GM12892 (cell line): ENCODE results near the gene DDX1. TPM values are rescaled to one million over a fixed set of nuclear protein-coding genes. Genes with fewer than 3 reads are reported as not detected.
"Not testable (repeated sequence)": the region's sequence is repeated elsewhere in the genome, so short reads cannot be mapped to it uniquely, and the experiment has no call there.

Experiments used
- DNase-seq: peaks from one replicate; pipeline ENCODE4 v3.0.0; 2011; ENCODE audit not compliant: insufficient read length
- FAIRE-seq: peaks from 2 replicates; lab custom pipeline; 2011; peaks lifted over from hg19 to GRCh38; lab: Jason Lieb, UNC
- POLR2A ChIP-seq: IDR thresholded peaks from 2 replicates; pipeline ENCODE4 v1.6.1; 2011; ENCODE audit warnings: low read depth, low read length, control low read depth
- POLR2AphosphoS5 ChIP-seq: IDR thresholded peaks from 2 replicates; pipeline ENCODE4 v1.6.1; 2011; ENCODE audit warnings: low read depth, low read length, control low read depth
- TAF1 ChIP-seq: IDR thresholded peaks from 2 replicates; pipeline ENCODE4 v1.6.1; 2011; ENCODE audit warnings: low read depth, mild to moderate bottlenecking, control low read depth, low read length, borderline replicate concordance
- polyA plus RNA-seq: library from polyadenylated mRNA; unstranded; fragments of >200 nt; gene quantifications from one replicate; pipeline ENCODE4 v1.2.1, GENCODE V29; 2012; ENCODE audit warnings: missing spikeins, inconsistent platforms; ENCODE audit not compliant: missing spikeins

DDX1 gene
- 81.9 TPM for polyA plus RNA-seq

DNA sequence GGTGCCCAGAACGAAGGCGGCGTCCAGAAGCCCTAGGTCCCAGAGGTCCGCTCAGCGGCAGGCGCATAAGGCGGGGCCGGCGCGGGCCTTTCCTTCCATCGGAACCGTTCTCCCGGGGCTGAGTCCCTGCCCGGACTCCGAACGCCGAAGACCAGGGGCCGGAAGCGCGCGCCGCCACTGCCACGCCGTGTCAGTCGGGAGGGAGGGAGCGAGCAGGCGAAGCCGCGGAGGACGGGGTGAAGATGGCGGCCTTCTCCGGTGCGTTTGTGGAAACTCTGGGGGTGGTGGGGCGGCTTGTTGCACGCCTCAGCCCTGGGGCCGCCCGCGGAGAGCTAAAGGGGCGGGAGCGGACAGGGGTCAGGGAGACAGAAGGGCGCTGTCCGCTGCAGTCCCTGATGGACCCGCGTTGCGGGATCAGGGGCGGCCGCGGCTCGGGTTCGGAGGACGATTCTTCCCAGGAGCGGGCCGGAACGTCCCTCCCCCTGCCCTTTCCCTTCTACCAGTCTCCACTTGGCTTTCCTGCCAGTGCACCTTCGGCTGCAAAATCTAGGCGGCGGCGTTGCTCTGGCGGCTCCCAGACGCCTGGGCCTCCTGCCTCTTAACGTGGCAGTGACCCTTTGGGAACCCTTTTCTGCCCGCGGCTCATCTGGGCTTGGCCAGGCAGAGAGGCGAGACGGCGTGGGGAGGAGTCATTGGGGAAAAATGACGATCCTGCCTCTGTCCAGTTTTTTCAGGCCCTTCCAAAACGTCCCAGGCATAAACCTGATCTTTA, at the start of gene DDX1:
Gene DDX1, plus strand, starts transcription at position 177 of the 772 bp plus-strand sequence. Its CDS starts 66 bp downstream, at position 243.
- peak; percentile 84 for FAIRE-seq

GRCh38 chr2:15542269-15542668, 49.4 kb upstream of the DDX1 start:
- not testable (repeated sequence) for DNase-seq, FAIRE-seq

More for the DNA sequence above, at the start of gene DDX1:
- DNase-seq, result peak; percentile 82
- TF ChIP-seq TAF1 (peak; percentile 97), POLR2AphosphoS5 (peak; percentile 91), POLR2A (peak; percentile 96)

GRCh38 chr2:15543053-15543452, 48.6 kb upstream of the DDX1 start:
- no peak for DNase-seq
- no peak for FAIRE-seq
- TF ChIP-seq POLR2A (no peak), TAF1 (no peak), POLR2AphosphoS5 (no peak)

DNA sequence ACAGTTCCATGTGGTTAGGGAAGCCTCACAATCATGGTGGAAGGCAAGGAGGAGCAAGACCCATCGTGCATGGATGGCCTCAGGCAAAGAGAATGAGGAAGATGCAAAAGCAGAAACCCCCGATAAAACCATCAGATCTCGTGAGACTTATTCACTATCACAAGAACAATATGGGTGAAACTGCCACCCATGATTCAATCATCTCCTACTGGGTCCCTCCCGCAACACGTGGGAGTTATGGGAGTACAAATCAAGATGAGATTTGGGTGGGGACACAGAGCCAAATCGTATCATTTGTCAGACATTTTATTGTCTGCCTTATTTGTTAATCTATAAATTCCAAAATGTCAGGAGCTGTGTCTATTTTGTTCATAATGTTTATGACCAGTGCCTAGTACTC, 48.1 kb upstream of the DDX1 start:
- FAIRE-seq, result peak; percentile 9
- no peak for DNase-seq
- TF ChIP-seq POLR2AphosphoS5 (no peak), TAF1 (no peak), POLR2A (no peak)

DNA sequence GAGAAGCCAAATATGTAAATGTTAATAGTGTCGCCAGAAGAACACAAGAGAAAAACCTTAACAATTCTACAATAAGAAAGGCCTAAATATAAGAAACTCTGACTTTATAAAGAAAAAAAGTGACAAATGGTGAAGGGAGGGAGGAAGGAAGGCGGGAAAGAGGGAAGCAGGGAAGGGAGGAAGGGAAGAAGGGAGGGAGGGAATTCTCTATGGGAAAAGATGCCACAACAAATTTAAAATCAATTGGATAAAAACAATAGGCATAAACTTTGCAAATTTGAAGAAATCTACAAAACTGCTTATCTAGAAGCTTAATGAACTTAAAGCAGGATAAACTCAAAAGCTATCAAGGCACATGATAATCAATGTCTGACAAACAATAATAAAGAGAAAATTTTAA, 47.4 kb upstream of the DDX1 start:
- DNase-seq, result no peak
- TF ChIP-seq TAF1, result no peak
- TF ChIP-seq POLR2AphosphoS5, result no peak
- TF ChIP-seq POLR2A, result no peak
- no peak for FAIRE-seq

DNA sequence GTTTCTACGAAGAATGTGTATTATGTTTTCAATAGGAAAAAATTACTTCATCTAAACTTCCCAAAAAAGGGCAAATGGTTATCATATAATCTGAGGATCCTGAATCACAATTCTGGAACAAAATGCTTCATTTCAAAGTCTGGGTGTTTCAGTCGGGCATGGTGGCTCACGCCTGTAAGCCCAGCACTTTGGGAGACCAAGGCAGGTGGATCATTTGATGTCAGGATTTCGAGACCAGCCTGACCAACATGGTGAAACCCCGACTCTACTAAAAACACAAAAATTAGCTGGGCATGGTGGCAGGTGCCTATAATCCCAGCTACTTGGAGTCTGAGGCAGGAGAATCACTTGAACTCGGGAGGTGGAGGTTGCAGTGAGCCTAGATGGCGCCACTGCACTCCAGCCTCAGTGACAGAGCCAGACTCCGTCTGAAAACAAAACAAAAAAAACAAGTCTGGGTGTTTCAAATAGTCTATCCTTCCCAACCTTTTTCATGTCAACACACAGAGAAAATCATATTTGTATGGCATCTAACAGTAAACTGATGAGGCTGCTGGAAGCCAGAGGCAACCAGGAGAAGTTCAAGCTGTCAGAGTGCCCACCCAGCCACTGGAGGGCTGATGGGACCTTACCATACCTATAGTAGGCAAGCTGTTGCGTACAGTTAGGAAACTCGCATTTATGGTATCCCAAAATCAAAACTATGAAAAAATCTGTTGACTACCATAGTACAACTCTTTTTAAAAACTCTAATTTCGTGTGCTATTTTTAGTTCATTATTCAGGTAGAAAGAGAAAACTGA, 45.2 kb upstream of the DDX1 start:
- no peak for TF ChIP-seq TAF1
- no peak for TF ChIP-seq POLR2AphosphoS5
- no peak for TF ChIP-seq POLR2A
- FAIRE-seq (no peak), DNase-seq (no peak)

DNA sequence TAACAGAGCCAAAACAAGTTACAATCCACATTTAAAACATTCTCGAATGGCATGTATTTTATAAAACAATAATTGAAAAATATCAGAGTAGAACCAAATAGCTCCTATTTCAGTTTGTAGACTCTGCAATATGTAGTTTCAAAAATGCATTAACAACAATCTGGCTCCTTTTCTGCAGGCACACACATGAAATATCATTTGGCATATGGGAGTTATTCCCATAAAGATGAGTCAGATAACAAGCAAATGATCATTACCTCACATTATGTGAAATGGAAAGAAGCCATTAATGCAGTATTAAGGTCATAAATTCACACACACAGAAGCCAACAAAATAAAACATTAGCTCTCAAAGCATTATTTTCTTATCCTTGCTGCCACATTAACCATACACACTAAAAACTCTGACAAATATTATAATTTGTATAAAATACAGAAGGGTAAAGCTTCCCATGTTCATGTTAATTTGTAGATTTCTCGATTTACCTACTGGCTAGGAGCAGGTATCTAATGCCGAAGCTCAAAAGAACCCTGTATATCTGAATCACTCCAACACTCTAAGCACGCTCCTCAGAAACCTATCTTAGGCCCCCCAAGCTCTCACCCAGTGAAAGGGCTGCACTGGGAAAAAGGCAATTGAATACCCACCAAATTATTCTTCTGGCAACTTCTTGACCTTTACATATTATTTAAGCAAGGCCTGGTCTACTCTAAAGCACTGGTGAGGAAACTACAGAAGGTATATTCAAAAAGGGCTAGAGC, 44.4 kb upstream of the DDX1 start:
- FAIRE-seq (no peak), DNase-seq (no peak)
- TF ChIP-seq POLR2A (no peak), POLR2AphosphoS5 (no peak), TAF1 (no peak)

DNA sequence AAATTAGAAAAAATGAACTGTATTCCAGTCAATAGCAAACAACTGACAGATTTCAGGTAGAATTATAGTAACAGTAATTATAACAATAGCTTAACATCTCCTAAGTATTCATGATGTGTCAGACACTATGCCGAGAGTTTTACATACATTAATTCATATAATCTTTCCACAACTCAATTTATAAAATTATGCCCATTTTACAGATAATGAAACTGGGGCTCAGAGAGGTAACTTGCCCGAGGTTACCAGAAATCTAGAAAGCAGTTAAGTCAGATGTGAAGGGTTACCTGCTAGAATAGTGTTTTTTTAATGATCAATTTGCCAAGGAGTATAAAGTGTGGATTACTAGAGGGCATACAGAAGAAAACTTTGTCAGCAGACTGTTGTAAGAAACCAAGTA, 42.7 kb upstream of the DDX1 start:
- no peak for DNase-seq
- TF ChIP-seq POLR2AphosphoS5, result no peak
- FAIRE-seq, result no peak

DNA sequence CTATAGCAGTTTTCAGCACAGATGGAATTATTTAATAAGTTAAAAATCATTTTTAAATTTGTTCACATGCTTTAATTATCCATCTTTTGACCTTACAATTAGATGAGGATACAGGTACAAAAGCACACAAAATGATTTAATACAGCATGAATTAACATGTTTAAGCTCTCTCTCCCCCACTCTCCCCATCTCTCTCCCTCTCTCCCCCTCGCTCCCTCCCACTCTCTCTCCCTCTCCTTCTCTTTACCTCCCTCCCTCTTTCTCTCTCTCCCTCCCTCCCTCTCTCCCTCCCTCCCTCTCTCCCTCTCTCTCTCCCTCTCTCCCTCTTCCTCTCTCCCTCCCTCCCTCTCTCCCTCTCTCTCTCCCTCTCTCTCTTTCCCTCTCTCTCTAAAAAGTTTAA, 38.1 kb upstream of the DDX1 start:
- TF ChIP-seq POLR2AphosphoS5, result no peak
- TF ChIP-seq TAF1, result no peak
- TF ChIP-seq POLR2A, result no peak
- no peak for DNase-seq
- no peak for FAIRE-seq

DNA sequence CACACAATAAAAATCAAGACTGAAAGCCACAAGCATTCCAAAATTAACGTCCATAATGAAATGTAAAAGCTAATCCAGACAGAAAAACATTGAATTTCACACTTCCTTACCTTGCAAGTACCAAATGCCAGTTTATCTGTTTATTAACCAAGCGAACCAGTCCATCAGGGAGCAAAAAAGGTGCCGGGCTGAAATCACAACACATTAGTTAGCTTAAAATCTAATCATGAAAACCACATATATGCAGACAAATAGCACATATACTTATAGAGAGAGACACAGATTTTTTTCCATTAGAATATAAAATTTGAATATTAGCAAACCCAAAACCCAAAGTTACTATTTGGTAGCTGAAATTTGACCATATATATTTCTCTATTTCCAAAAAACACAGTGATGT, 37.7 kb upstream of the DDX1 start:
- FAIRE-seq (no peak), DNase-seq (no peak)
- TF ChIP-seq TAF1 (no peak), POLR2AphosphoS5 (no peak), POLR2A (no peak)

GRCh38 chr2:15554525-15555218, 37.0 kb upstream of the DDX1 start:
- DNase-seq, result no peak
- FAIRE-seq, result no peak
- TF ChIP-seq TAF1 (no peak), POLR2AphosphoS5 (no peak), POLR2A (no peak)
